ENCODE data around the gene CDT1.

The CDT1 gene

DNA sequence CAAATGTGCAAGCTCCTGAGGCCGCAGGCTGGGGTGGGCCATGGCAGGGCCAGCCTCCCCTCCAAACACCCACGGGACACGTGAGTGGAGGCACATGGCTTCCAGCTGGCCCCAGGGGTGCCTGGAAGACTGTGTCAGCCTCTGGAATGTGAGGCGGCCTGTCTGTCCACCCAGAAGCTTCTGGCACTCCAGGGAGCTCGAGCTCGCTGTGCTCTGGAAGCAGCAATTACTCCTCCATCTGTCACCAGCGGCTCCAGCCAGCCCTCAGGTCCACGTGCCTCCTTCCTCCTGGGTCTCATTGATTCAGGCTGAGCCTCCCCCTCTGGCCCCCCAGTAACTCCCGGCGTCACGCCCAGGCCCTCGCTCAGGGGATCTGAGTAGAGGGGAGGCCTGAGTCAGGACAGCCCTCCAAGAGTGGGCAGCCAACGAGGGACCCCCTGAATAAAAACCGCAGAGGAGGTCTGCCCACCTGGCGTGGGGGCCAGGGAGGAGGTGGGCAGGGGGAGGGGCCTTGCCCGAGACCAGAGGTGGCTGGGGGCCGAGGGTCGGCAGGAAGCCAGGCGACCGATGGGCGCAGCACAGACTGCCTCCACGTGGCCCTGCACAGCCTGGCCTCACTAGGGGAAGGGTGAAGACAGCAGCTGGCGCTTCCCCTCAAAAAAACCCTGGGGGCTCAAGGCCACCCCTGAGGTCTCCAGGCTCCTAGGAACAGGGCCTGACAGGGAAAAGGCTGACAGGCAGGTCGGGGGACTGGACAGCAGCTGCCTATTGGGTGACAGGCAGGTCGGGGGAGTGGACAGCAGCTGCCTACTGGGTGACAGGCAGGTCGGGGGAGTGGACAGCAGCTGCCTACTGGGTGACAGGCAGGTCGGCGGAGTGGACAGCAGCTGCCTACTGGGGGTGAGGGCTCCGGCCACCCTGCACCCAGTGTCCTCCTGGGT lies 30.4 kb upstream of the CDT1 start:
- TF ChIP-seq, protein P1, sequence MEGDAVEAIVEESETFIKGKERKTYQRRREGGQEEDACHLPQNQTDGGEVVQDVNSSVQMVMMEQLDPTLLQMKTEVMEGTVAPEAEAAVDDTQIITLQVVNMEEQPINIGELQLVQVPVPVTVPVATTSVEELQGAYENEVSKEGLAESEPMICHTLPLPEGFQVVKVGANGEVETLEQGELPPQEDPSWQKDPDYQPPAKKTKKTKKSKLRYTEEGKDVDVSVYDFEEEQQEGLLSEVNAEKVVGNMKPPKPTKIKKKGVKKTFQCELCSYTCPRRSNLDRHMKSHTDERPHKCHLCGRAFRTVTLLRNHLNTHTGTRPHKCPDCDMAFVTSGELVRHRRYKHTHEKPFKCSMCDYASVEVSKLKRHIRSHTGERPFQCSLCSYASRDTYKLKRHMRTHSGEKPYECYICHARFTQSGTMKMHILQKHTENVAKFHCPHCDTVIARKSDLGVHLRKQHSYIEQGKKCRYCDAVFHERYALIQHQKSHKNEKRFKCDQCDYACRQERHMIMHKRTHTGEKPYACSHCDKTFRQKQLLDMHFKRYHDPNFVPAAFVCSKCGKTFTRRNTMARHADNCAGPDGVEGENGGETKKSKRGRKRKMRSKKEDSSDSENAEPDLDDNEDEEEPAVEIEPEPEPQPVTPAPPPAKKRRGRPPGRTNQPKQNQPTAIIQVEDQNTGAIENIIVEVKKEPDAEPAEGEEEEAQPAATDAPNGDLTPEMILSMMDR (IDR thresholded peaks at IDR 0.05) = no peak
- H3K9me3 ChIP-seq (ENCODE audit: control insufficient read depth, low read length) = no peaks in the 10 kb centered on the region
- H3K27me3 ChIP-seq (ENCODE audit: control insufficient read depth, insufficient read depth, low read length) = no peaks in the 10 kb centered on the region
- no peak overlapping the region for H2AFZ ChIP-seq
- H3K9ac ChIP-seq = no peak overlapping the region
- H3K4me1 ChIP-seq = peaks cover 13% of the 10 kb centered on the region
- H3K27ac ChIP-seq = no peak overlapping the region
- peaks cover 12% of the 10 kb centered on the region for H3K79me2 ChIP-seq
- no peak overlapping the region for H3K4me2 ChIP-seq (ENCODE audit: low read length)
- H3K4me3 ChIP-seq (ENCODE audit: low read depth, low read length) = no peak overlapping the region
- no peaks in the 10 kb centered on the region for H3K36me3 ChIP-seq (ENCODE audit: control insufficient read depth, insufficient read depth, low read length)

DNA sequence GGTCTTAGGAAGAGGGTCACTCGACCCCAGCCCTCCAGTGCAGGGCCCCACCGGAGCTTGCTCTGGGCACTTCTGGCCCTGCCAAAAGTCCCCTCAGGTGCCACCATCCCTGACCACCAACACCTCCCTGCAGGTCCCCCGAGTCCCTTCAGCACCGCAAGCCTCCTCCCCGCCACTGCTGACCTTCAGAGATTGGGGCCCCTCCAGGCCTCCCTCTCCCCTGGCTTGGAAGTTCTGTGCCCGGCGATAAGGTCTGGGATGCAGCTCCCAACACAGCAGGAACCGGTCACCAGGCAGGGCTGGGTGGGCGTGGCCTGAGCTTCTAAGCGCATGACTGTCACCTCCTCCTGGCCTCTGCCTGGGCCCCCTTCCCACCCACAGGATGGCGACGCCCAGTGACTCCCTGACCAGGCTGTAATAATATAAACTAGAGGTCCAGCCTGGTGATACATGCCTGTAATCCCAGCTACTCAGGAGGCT lies 29.7 kb upstream of the CDT1 start:
- Histone ChIP-seq H3K27me3 (ENCODE audit: control insufficient read depth, insufficient read depth, low read length) (no peaks in the 10 kb centered on the region), H3K9ac (no peak overlapping the region), H3K4me2 (ENCODE audit: low read length) (no peak overlapping the region), H3K4me1 (peaks cover 13% of the 10 kb centered on the region), H3K36me3 (ENCODE audit: control insufficient read depth, insufficient read depth, low read length) (no peaks in the 10 kb centered on the region), H2AFZ (no peak overlapping the region), H3K27ac (no peak overlapping the region), H3K4me3 (ENCODE audit: low read depth, low read length) (no peak overlapping the region), H3K79me2 (peaks cover 11% of the 10 kb centered on the region), H3K9me3 (ENCODE audit: control insufficient read depth, low read length) (no peaks in the 10 kb centered on the region)
- TF ChIP-seq, protein P1 (IDR thresholded peaks at IDR 0.05) = no peak

DNA sequence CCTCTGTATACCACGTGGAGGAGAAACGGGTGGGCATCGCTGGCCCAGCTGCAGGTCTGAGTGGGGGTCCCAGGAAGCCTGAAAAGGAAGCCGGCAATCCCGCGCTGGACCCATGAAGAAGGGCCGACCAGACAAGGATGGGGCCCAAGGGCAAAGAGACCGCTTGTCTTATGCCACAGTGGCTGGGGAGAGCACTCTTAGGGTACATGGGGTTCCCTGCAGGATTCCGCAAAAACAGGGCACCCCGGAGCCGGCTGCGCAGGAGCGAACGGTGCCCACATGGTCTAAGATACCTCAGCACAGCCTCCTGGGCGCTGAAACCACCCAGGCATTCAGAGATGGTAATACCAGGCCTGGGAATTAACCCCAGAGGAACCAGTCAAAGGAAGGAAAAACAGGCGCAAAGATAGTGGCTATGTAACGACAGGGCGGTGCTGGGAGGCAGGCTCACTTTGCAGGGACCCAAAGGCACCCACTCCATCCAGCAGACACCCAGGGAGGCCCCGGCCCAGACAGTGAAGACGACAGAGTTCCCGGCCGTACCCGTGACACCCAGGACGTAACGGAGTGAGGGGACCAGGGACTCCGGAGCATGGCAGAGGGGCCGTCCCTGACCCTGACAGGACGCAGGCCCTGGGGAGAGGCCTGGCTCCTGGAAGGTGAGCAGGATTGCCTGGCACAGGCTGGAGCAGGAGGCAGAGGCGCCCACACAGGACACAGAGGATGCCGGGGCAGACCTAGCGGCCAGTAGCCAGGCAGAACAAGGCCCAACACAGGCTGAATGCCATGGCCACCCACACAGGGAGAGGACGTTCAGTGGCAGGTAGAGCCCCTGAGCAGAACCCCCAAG lies 28.8 kb upstream of the CDT1 start:
- Histone ChIP-seq H3K4me3 (ENCODE audit: low read depth, low read length) (no peak overlapping the region), H3K4me2 (ENCODE audit: low read length) (no peak overlapping the region), H3K27me3 (ENCODE audit: control insufficient read depth, insufficient read depth, low read length) (no peaks in the 10 kb centered on the region), H3K9me3 (ENCODE audit: control insufficient read depth, low read length) (no peaks in the 10 kb centered on the region), H2AFZ (no peak overlapping the region), H3K9ac (no peak overlapping the region), H3K36me3 (ENCODE audit: control insufficient read depth, insufficient read depth, low read length) (no peaks in the 10 kb centered on the region), H3K27ac (no peak overlapping the region), H3K79me2 (peaks cover 15% of the 10 kb centered on the region), H3K4me1 (peaks cover 13% of the 10 kb centered on the region)
- TF ChIP-seq, protein P1 (IDR thresholded peaks at IDR 0.05) = no peak

DNA sequence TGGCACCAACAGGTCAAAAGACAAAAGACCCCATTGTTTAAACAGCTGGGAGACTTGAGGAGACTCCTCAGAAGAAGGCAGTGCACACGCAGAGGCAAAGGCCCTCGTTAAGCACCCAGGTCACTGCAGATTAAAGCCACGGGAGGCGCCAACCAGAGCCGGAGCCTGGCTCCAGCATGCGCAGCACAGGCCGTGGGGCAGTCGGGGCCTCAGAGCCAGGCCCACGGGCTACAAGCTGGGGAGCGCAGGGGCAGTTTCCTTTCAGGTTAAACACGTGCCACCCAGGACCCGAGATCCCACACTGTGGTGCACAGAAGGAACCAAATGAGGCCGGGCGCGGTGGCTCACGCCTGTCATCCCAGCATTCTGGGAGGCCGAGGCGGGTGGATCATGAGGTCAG lies 27.8 kb upstream of the CDT1 start:
- Histone ChIP-seq H3K4me3 (ENCODE audit: low read depth, low read length) (no peak overlapping the region), H3K79me2 (peaks cover 10% of the 10 kb centered on the region), H3K27ac (no peak overlapping the region), H3K9ac (no peak overlapping the region), H3K4me1 (peaks cover 6% of the 10 kb centered on the region), H2AFZ (no peak overlapping the region), H3K4me2 (ENCODE audit: low read length) (no peak overlapping the region), H3K36me3 (ENCODE audit: control insufficient read depth, insufficient read depth, low read length) (no peaks in the 10 kb centered on the region), H3K27me3 (ENCODE audit: control insufficient read depth, insufficient read depth, low read length) (no peaks in the 10 kb centered on the region), H3K9me3 (ENCODE audit: control insufficient read depth, low read length) (no peaks in the 10 kb centered on the region)
- TF ChIP-seq, protein P1 (IDR thresholded peaks at IDR 0.05) = no peak
